IMR-90 (cell line): Measurements from ENCODE around the gene METTL21C. TPM values are rescaled to one million over a fixed set of nuclear protein-coding genes. Genes with fewer than 3 reads are reported as not detected.

Experiments used
- ATAC-seq: fragments of 200-7000 bp; cut with Tn5 transposase; 2 replicates; pipeline ENCODE4 v1.9.1; 2020; ENCODE audit warnings: low read depth, mild to moderate bottlenecking, moderate library complexity
- BruUV-seq: library from RNA; stranded (reverse); fragments of 400-500 nt; replicated peaks from 2 replicates; lab custom pipeline; 2021; lab: Mats Ljungman, UMichigan
- CTCF ChIA-PET: fragments of 300-600 bp; formaldehyde crosslinking; extraction: SDS; loops from one replicate; lab custom pipeline; 2021; ENCODE audit warnings: antibody characterized with exemption; lab: Yijun Ruan, JAX
- POLR2A ChIA-PET: fragments of 300-600 bp; sonication (Branson Sonifier 250); formaldehyde crosslinking; loops from one replicate; lab custom pipeline; 2022; ENCODE audit warnings: antibody characterized with exemption; ENCODE audit not compliant: unreplicated experiment; lab: Charles Lee
- DNase-seq: peaks from one replicate; pipeline ENCODE4 v3.0.0; 2013
- H2AFZ ChIP-seq: replicated peaks from 2 replicates; pipeline ENCODE3; 2013; ENCODE audit warnings: low read length, mild to moderate bottlenecking; ENCODE audit not compliant: poor library complexity
- H2AK5ac ChIP-seq: 2 replicates; pipeline ENCODE4 v1.6.1; 2013; ENCODE audit warnings: low read depth, low read length, inconsistent platforms
- H2AK9ac ChIP-seq: replicated peaks from 2 replicates; pipeline ENCODE3; 2013; ENCODE audit warnings: mild to moderate bottlenecking, low read depth, low read length, moderate library complexity; ENCODE audit not compliant: poor library complexity
- H2BK120ac ChIP-seq: 2 replicates; pipeline ENCODE4 v1.6.1; 2013; ENCODE audit warnings: low read depth, low read length, inconsistent platforms
- H2BK15ac ChIP-seq: 3 replicates; pipeline ENCODE4 v1.6.1; 2013; ENCODE audit warnings: low read depth, low read length, inconsistent platforms
- H2BK20ac ChIP-seq: 2 replicates; pipeline ENCODE4 v1.6.1; 2013; ENCODE audit warnings: low read depth, mild to moderate bottlenecking, inconsistent platforms, low read length, moderate library complexity
- H2BK5ac ChIP-seq: 2 replicates; pipeline ENCODE4 v1.6.1; 2013; ENCODE audit warnings: mild to moderate bottlenecking, low read depth, low read length, inconsistent platforms; ENCODE audit not compliant: poor library complexity, severe bottlenecking
- H3K14ac ChIP-seq: replicated peaks from 2 replicates; pipeline ENCODE4 v1.6.1; 2013; ENCODE audit warnings: low read depth, low read length, inconsistent platforms
- H3K18ac ChIP-seq: 2 replicates; pipeline ENCODE4 v1.6.1; 2013; ENCODE audit warnings: low read depth, low read length, control low read depth
- H3K23ac ChIP-seq: 2 replicates; pipeline ENCODE4 v1.6.1; 2013; ENCODE audit warnings: low read depth, low read length, inconsistent platforms
- H3K27ac ChIP-seq: 2 replicates; pipeline ENCODE4 v1.5.1; 2013; ENCODE audit warnings: mild to moderate bottlenecking, control low read depth, low read length; ENCODE audit not compliant: insufficient read depth
- H3K27me3 ChIP-seq: 2 replicates; pipeline ENCODE4 v1.6.1; 2013; ENCODE audit warnings: low read length; ENCODE audit not compliant: control insufficient read depth, insufficient read depth
- H3K36me3 ChIP-seq: 2 replicates; pipeline ENCODE4 v1.6.1; 2013; ENCODE audit warnings: low read length, mixed read lengths; ENCODE audit not compliant: control insufficient read depth, insufficient read depth
- H3K4ac ChIP-seq: 2 replicates; pipeline ENCODE4 v1.6.1; 2013; ENCODE audit warnings: low read depth, low read length, inconsistent platforms
- H3K4me1 ChIP-seq: 2 replicates; pipeline ENCODE4 v1.6.1; 2013; ENCODE audit warnings: low read length, mixed read lengths; ENCODE audit not compliant: control insufficient read depth, insufficient read depth
- H3K4me2 ChIP-seq: 2 replicates; pipeline ENCODE4 v1.6.1; 2013; ENCODE audit warnings: low read depth, mild to moderate bottlenecking, control low read depth, low read length, moderate library complexity
- H3K4me3 ChIP-seq: 2 replicates; pipeline ENCODE4 v1.5.1; 2013; ENCODE audit warnings: low read depth, mild to moderate bottlenecking, control low read depth, low read length, moderate library complexity; ENCODE audit not compliant: insufficient read depth
- H3K56ac ChIP-seq: 2 replicates; pipeline ENCODE4 v1.6.1; 2013; ENCODE audit warnings: low read length, inconsistent platforms; ENCODE audit not compliant: insufficient read depth; ENCODE audit errors: extremely low read depth
- H3K79me1 ChIP-seq, 2 experiments: 2 replicates each; pipeline ENCODE4 v1.6.1; 2013; ENCODE audit warnings: low read length in 2 of 2, inconsistent platforms in 1 of 2, low read depth in 1 of 2
- H3K9ac ChIP-seq: 2 replicates; pipeline ENCODE4 v1.6.1; 2013; ENCODE audit warnings: low read depth, low read length, control low read depth
- H3K9me1 ChIP-seq: 2 replicates; pipeline ENCODE4 v1.6.1; 2013; ENCODE audit warnings: low read length, inconsistent platforms; ENCODE audit not compliant: insufficient read depth
- H3K9me3 ChIP-seq: 2 replicates; pipeline ENCODE4 v1.6.1; 2013; ENCODE audit warnings: low read length; ENCODE audit not compliant: control insufficient read depth, insufficient read depth
- H4K20me1 ChIP-seq: 2 replicates; pipeline ENCODE4 v1.6.1; 2013; ENCODE audit warnings: low read length, inconsistent platforms; ENCODE audit not compliant: insufficient read depth
- H4K5ac ChIP-seq: 2 replicates; pipeline ENCODE4 v1.6.1; 2013; ENCODE audit warnings: mild to moderate bottlenecking, low read depth, low read length, control low read depth
- H4K8ac ChIP-seq, 2 experiments: 2 replicates each; pipeline ENCODE4 v1.6.1; 2013; ENCODE audit warnings: low read depth in 2 of 2, low read length in 2 of 2, control low read depth in 1 of 2, inconsistent platforms in 1 of 2
- H4K91ac ChIP-seq: 2 replicates; pipeline ENCODE4 v1.6.1; 2013; ENCODE audit warnings: low read depth, low read length, inconsistent platforms; ENCODE audit not compliant: insufficient read depth
- MAFK ChIP-seq: IDR thresholded peaks from 2 replicates; pipeline ENCODE4 v1.6.1; 2012; ENCODE audit warnings: low read depth, low read length, improper control_type of control experiment
- MXI1 ChIP-seq: IDR thresholded peaks from 2 replicates; pipeline ENCODE4 v1.6.1; 2012; ENCODE audit warnings: low read depth, mild to moderate bottlenecking, low read length, moderate library complexity, borderline replicate concordance
- NFE2L2 ChIP-seq: fragments of 150-350 bp; IDR thresholded peaks from 2 replicates; pipeline ENCODE4 v1.6.1; 2016; ENCODE audit warnings: low read depth, mild to moderate bottlenecking, low read length
- dilution Hi-C: fragments of 300-500 bp; cut with HindIII; formaldehyde crosslinking; loops from one replicate; pipeline ENCODE4 v1.14.3; 2018; ENCODE audit warnings: low sequenced_read_pairs; ENCODE audit not compliant: unreplicated experiment
- in situ Hi-C: fragments of 300-500 bp; cut with MboI; formaldehyde crosslinking; loops from 3 replicates; pipeline ENCODE4 v1.14.3; 2019; ENCODE audit warnings: low sequenced_read_pairs, inconsistent platforms, mixed read lengths
- intact Hi-C: fragments of 100-400 bp; cut with micrococcal nuclease; formaldehyde crosslinking; loops from 2 replicates; pipeline ENCODE4 v1.10.0; 2022
- polyA plus RNA-seq, 3 experiments: library from polyadenylated mRNA; depleted of rRNA; stranded (reverse); fragments of >200 nt; gene quantifications; 2 replicates each; pipeline ENCODE4 v1.2.3, GENCODE V29; 2012; ENCODE audit warnings: low replicate concordance in 1 of 3
- total RNA-seq: library from RNA; depleted of rRNA; stranded (reverse); fragments of >200 nt; gene quantifications from 2 replicates; pipeline ENCODE4 v1.2.3, GENCODE V29; 2012
- TF ChIP-seq, protein P1 (sequence below): conservative IDR thresholded peaks from 2 replicates; pipeline ENCODE4 v1.5.1; 2012; ENCODE audit warnings: mild to moderate bottlenecking, low read depth, low read length, improper control_type of control experiment
- TF ChIP-seq, protein P2 (sequence below): fragments of 150-350 bp; IDR thresholded peaks from 2 replicates; pipeline ENCODE4 v1.6.1; 2016; ENCODE audit warnings: low read depth, mild to moderate bottlenecking, low read length, moderate library complexity, borderline replicate concordance

The METTL21C gene
- total and polyA plus RNA-seq, 2 of the 4 experiments (the other 2 are of a cell fraction): not detected

DNA sequence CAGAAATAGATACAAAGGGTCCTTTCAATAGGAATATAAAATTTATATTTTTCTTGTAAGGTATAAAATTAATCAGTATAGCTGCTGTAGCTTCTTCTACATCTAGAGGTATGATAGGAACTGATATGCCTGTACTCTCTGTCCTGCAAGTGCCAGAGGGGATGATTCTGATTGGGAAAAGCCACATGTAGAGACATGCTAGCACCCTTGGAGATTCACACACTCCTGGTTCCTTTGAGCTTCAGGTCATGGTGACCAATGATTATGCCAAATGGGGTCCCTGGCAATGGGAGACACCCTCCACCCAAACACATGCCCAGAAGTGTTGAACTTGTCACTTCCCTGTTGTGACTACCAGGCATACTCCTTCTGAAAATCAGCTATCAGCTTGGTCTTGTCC, 14.7 kb upstream of the METTL21C start:
- no peak overlapping the region for H3K56ac ChIP-seq
- no peak overlapping the region for H2BK20ac ChIP-seq
- H3K4me3 ChIP-seq: no peak overlapping the region
- CTCF ChIA-PET: no interaction called here
- H3K14ac ChIP-seq: no peak overlapping the region
- dilution Hi-C loops (no loop called here), intact Hi-C loops (loop anchor here (5.0 kb wide), 1 partner anchor 63 kb away; the partner anchor contains the start of gene TEX30), in situ Hi-C loops (no loop called here)
- H2AK5ac ChIP-seq: no peak overlapping the region
- H3K79me1 ChIP-seq: no peaks in the 10 kb centered on the region
- 0 out of 2 replicates have a peak, but pooled peaks cover 3% of the 10 kb centered on the region for H3K9me3 ChIP-seq
- no peaks in the 10 kb centered on the region for H3K9me1 ChIP-seq
- no peak overlapping the region for H2BK15ac ChIP-seq
- DNase-seq (no peak), ATAC-seq (no peak)
- no peak overlapping the region for H2AK9ac ChIP-seq
- H3K27me3 ChIP-seq: peaks cover 7% of the 10 kb centered on the region
- no peak overlapping the region for H2BK5ac ChIP-seq
- H3K4me1 ChIP-seq: peaks cover 2% of the 10 kb centered on the region; the same call in 1 of the 2 replicates
- H4K91ac ChIP-seq: no peak overlapping the region
- no peak overlapping the region for H4K8ac ChIP-seq
- BruUV-seq: no TSS peak
- no peaks in the 10 kb centered on the region for H3K36me3 ChIP-seq
- no peak overlapping the region for H3K27ac ChIP-seq
- H2BK120ac ChIP-seq: no peak overlapping the region
- TF ChIP-seq NFE2L2: no peak
- TF ChIP-seq, protein P1, sequence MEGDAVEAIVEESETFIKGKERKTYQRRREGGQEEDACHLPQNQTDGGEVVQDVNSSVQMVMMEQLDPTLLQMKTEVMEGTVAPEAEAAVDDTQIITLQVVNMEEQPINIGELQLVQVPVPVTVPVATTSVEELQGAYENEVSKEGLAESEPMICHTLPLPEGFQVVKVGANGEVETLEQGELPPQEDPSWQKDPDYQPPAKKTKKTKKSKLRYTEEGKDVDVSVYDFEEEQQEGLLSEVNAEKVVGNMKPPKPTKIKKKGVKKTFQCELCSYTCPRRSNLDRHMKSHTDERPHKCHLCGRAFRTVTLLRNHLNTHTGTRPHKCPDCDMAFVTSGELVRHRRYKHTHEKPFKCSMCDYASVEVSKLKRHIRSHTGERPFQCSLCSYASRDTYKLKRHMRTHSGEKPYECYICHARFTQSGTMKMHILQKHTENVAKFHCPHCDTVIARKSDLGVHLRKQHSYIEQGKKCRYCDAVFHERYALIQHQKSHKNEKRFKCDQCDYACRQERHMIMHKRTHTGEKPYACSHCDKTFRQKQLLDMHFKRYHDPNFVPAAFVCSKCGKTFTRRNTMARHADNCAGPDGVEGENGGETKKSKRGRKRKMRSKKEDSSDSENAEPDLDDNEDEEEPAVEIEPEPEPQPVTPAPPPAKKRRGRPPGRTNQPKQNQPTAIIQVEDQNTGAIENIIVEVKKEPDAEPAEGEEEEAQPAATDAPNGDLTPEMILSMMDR: no peak
- TF ChIP-seq, protein P2, sequence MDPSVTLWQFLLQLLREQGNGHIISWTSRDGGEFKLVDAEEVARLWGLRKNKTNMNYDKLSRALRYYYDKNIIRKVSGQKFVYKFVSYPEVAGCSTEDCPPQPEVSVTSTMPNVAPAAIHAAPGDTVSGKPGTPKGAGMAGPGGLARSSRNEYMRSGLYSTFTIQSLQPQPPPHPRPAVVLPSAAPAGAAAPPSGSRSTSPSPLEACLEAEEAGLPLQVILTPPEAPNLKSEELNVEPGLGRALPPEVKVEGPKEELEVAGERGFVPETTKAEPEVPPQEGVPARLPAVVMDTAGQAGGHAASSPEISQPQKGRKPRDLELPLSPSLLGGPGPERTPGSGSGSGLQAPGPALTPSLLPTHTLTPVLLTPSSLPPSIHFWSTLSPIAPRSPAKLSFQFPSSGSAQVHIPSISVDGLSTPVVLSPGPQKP: no peak
- TF ChIP-seq MXI1: no peak
- TF ChIP-seq MAFK: no peak
- no peak overlapping the region for H3K23ac ChIP-seq
- H4K20me1 ChIP-seq: no peaks in the 10 kb centered on the region
- no peak overlapping the region for H3K4ac ChIP-seq
- H3K18ac ChIP-seq: no peak overlapping the region
- no peak overlapping the region for H3K4me2 ChIP-seq
- no peak overlapping the region for H3K9ac ChIP-seq
- POLR2A ChIA-PET: no interaction called here
- H2AFZ ChIP-seq: no peak overlapping the region
- no peak overlapping the region for H4K5ac ChIP-seq
